Choroid plexus epithelial cell (primary cell): ENCODE data around the gene LIMS1.

Source experiments
- DNase-seq: peaks from one replicate; pipeline ENCODE4 v3.0.0-alpha.2; 2010; ENCODE audit warnings: low read depth
- H3K4me3 ChIP-seq: 2 replicates; pipeline ENCODE4 v1.5.1; 2011; ENCODE audit warnings: low read depth, mild to moderate bottlenecking, control low read depth, low read length, moderate library complexity
- CTCF ChIP-seq: conservative IDR thresholded peaks from 2 replicates; pipeline ENCODE4 v1.5.1; 2011; ENCODE audit warnings: low read depth, mild to moderate bottlenecking, control low read depth, inconsistent platforms, low read length, moderate library complexity

The LIMS1 gene

GRCh38 chr2:108616318-108616717, 82.0 kb downstream of the LIMS1 start:
- DNase-seq, result no peak
- no peak overlapping the region for H3K4me3 ChIP-seq
- no peak for TF ChIP-seq CTCF

- TF ChIP-seq CTCF, result no peak
- no peak for DNase-seq
- H3K4me3 ChIP-seq, result no peak overlapping the region
These were observed 82.5 kb downstream of the LIMS1 start for GRCh38 chr2:108616751-108617161.

- TF ChIP-seq CTCF, result no peak
- no peak for DNase-seq
- no peak overlapping the region for H3K4me3 ChIP-seq
These were observed 83.3 kb downstream of the LIMS1 start for GRCh38 chr2:108617617-108618016.

- TF ChIP-seq CTCF, result no peak
- DNase-seq, result no peak
- H3K4me3 ChIP-seq, result no peak overlapping the region
These were observed 85.8 kb downstream of the LIMS1 start for GRCh38 chr2:108619925-108620620.

GRCh38 chr2:108620656-108621055, 86.4 kb downstream of the LIMS1 start:
- no peak for DNase-seq
- TF ChIP-seq CTCF, result no peak
- no peak overlapping the region for H3K4me3 ChIP-seq

GRCh38 chr2:108621087-108621559, 86.9 kb downstream of the LIMS1 start:
- DNase-seq, result peak; percentile 39
- no peak for TF ChIP-seq CTCF
- H3K4me3 ChIP-seq, result no peak overlapping the region
